Measurements from ENCODE around the gene TKT.

Gene TKT

GRCh38 chr3:53223541-53223966, 32.3 kb downstream of the TKT start:
- DNase-seq, result no peak

GRCh38 chr3:53223025-53223424, 32.8 kb downstream of the TKT start:
- DNase-seq, result no peak

- no peak for DNase-seq
Measured at GRCh38 chr3:53222183-53222901, 33.5 kb downstream of the TKT start.

GRCh38 chr3:53221827-53222182, 34.0 kb downstream of the TKT start:
- DNase-seq, result no peak

- DNase-seq, result no peak
Measured at GRCh38 chr3:53221345-53221744, 34.5 kb downstream of the TKT start.

GRCh38 chr3:53219895-53220483, 35.8 kb downstream of the TKT start:
- DNase-seq, result peak; percentile 55 to 72

- no peak for DNase-seq
Measured at GRCh38 chr3:53218131-53218530, 37.7 kb downstream of the TKT start.

GRCh38 chr3:53217175-53217574, 38.6 kb downstream of the TKT start:
- no peak for DNase-seq

GRCh38 chr3:53216723-53217122, 39.1 kb downstream of the TKT start:
- DNase-seq, result no peak

- DNase-seq, result no peak
Measured at GRCh38 chr3:53215816-53216215, 40.0 kb downstream of the TKT start.

GRCh38 chr3:53213276-53213675, 42.5 kb downstream of the TKT start:
- no peak for DNase-seq

GRCh38 chr3:53211706-53212702, 43.8 kb downstream of the TKT start:
- DNase-seq, result no peak

GRCh38 chr3:53202331-53203015, 53.3 kb downstream of the TKT start:
- no peak for DNase-seq

- DNase-seq, result no peak
Measured at GRCh38 chr3:53200501-53201498, 55.0 kb downstream of the TKT start.

- DNase-seq, result no peak
Measured at GRCh38 chr3:53199834-53200233, 56.0 kb downstream of the TKT start.

GRCh38 chr3:53198996-53199395, 56.8 kb downstream of the TKT start:
- no peak for DNase-seq

GRCh38 chr3:53198256-53198977, 57.4 kb downstream of the TKT start:
- no peak for DNase-seq

GRCh38 chr3:53196575-53197407, 59.0 kb downstream of the TKT start:
- peak; percentile 31 to 32 for DNase-seq

- peak; percentile 30 to 67 for DNase-seq
Measured at GRCh38 chr3:53195602-53196574, 59.9 kb downstream of the TKT start.

Measured in stimulated activated CD4-positive, alpha-beta T cell treated with anti-CD3 and anti-CD28 coated beads, Interleukin-4, amount 100 ng/mL, for 4 hours (primary cell).